Vagina (tissue), 2 donors: ENCODE results near the gene RTCA. TPM values are rescaled to one million over a fixed set of nuclear protein-coding genes. Genes with fewer than 3 reads are reported as not detected.

Experiments
- DNase-seq, 2 donors: peaks; one replicate each; pipeline ENCODE4 v3.0.0-alpha.2; 2017; ENCODE audit errors: extremely low spot score in 2 of 2
- H3K27ac ChIP-seq: fragments of 200-600 bp; sonication (generic); one replicate; pipeline ENCODE4 v1.5.1; 2019
- H3K27me3 ChIP-seq: fragments of 200-600 bp; sonication (generic); one replicate; pipeline ENCODE4 v1.5.1; 2019
- H3K36me3 ChIP-seq, 2 donors: fragments of 200-600 bp; sonication (generic); one replicate each; pipeline ENCODE4 v1.5.1; 2017 to 2019
- H3K4me1 ChIP-seq: fragments of 200-600 bp; sonication (generic); one replicate; pipeline ENCODE4 v1.5.1; 2019
- H3K4me3 ChIP-seq, 2 donors: fragments of 200-600 bp; sonication (generic); 1 replicate in 1 of 2; 2 replicates in 1 of 2; pipeline ENCODE4 v1.5.1; 2016 to 2019
- H3K9me3 ChIP-seq: fragments of 200-600 bp; sonication (generic); one replicate; pipeline ENCODE4 v1.5.1; 2019
- POLR2A ChIP-seq, 2 donors: fragments of 450-650 bp; IDR thresholded peaks; one replicate each; pipeline ENCODE4 v1.6.1; 2017; ENCODE audit warnings: antibody characterized with exemption in 2 of 2, mild to moderate bottlenecking in 2 of 2, moderate library complexity in 2 of 2
- POLR2AphosphoS5 ChIP-seq, 2 donors: sonication (generic); formaldehyde crosslinking; IDR thresholded peaks; one replicate each; pipeline ENCODE4 v1.9.0; 2017; ENCODE audit warnings: antibody characterized with exemption in 2 of 2, mild to moderate bottlenecking in 2 of 2, low read depth in 1 of 2; ENCODE audit not compliant: insufficient read depth in 1 of 2
- intact Hi-C: fragments of 100-400 bp; cut with DNase I; formaldehyde crosslinking; loops from one replicate; pipeline ENCODE4 v1.15.1; 2023
- total RNA-seq: library from RNA; depleted of rRNA; stranded (reverse); fragments of >200 nt; gene quantifications from one replicate; pipeline ENCODE4 v1.2.3, GENCODE V29; 2016
- TF ChIP-seq, protein P1 (sequence below), 3 experiments: fragments of 450-650 bp in 2 of 3; fragments of 200-600 bp in 1 of 3; sonication (generic) in 1 of 3; IDR thresholded peaks; one replicate each; pipeline ENCODE4 v1.5.1; 2017 to 2019; ENCODE audit warnings: antibody characterized with exemption in 3 of 3, mild to moderate bottlenecking in 2 of 3, moderate library complexity in 2 of 3

Gene RTCA
- total RNA-seq, 1 donor from 2014 or later: 14.5 TPM

DNA sequence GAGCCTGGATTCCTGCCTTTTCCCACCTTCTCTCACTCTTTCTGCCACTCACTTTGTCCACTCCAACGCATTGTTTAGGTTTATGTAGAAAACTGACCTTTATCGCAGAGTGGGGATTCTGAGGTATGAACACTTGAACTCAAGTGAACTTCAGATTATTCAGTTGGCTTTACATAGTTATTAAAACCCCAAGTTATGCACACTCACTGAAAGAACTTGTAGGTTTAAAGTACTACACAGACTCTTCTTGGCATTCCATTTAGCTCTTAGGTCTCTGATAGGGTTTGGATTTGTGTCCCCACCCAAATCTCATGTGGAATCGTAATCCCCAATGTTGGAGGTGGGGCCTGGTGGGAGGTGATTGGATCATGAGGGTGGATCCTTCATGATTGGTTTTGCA, 39.9 kb downstream of the RTCA start:
- intact Hi-C loops: no loop called here
- TF ChIP-seq, protein P1, sequence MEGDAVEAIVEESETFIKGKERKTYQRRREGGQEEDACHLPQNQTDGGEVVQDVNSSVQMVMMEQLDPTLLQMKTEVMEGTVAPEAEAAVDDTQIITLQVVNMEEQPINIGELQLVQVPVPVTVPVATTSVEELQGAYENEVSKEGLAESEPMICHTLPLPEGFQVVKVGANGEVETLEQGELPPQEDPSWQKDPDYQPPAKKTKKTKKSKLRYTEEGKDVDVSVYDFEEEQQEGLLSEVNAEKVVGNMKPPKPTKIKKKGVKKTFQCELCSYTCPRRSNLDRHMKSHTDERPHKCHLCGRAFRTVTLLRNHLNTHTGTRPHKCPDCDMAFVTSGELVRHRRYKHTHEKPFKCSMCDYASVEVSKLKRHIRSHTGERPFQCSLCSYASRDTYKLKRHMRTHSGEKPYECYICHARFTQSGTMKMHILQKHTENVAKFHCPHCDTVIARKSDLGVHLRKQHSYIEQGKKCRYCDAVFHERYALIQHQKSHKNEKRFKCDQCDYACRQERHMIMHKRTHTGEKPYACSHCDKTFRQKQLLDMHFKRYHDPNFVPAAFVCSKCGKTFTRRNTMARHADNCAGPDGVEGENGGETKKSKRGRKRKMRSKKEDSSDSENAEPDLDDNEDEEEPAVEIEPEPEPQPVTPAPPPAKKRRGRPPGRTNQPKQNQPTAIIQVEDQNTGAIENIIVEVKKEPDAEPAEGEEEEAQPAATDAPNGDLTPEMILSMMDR (IDR thresholded peaks at IDR 0.05): no peak
- no peak for TF ChIP-seq POLR2A (IDR thresholded peaks at IDR 0.05)
- TF ChIP-seq POLR2AphosphoS5 (IDR thresholded peaks at IDR 0.05; ENCODE audit: insufficient read depth in 1 of 2, low read depth in 1 of 2): no peak

DNA sequence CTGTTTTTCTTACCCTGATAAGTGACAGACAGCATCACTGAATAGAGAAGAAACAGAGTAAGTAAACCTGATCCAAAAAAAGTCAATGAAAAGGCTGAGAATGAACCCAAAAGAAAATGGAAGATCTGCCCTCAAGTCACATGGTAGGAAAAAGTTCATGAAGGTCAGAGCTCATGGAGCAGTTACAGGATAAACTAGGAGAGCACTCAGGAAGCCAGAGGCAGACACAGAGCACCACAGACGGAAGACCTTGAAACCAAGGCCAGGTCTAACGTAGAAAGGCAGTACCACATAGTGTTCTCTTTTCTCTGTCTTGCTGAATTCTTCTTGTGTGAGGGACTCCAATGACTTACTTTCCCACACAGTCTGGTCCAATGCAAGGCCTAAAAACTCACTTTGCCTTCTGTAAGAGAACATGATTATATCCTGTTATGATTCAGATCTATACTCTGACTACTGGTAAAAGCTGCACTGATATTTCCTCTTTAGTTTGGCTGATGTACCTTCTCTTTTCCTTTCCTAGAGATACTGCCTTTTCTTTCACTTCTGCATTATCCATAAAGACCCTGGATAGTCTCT, 40.8 kb downstream of the RTCA start:
- DNase-seq: no peak
- Histone ChIP-seq H3K4me3 (no peak overlapping the region), H3K27me3 (no peaks in the 10 kb centered on the region), H3K9me3 (no peaks in the 10 kb centered on the region), H3K4me1 (no peaks in the 10 kb centered on the region), H3K36me3 (no peaks in the 10 kb centered on the region), H3K27ac (no peak overlapping the region)
- intact Hi-C loops: no loop called here
- no peak for TF ChIP-seq POLR2A (IDR thresholded peaks at IDR 0.05)
- no peak for TF ChIP-seq POLR2AphosphoS5 (IDR thresholded peaks at IDR 0.05; ENCODE audit: insufficient read depth in 1 of 2, low read depth in 1 of 2)
- TF ChIP-seq, protein P1 (IDR thresholded peaks at IDR 0.05): no peak

More for the DNA sequence above, 39.9 kb downstream of the RTCA start:
- Histone ChIP-seq H3K4me3 (no peak overlapping the region), H3K9me3 (no peaks in the 10 kb centered on the region), H3K4me1 (no peaks in the 10 kb centered on the region), H3K27me3 (no peaks in the 10 kb centered on the region), H3K27ac (no peak overlapping the region), H3K36me3 (no peaks in the 10 kb centered on the region)
- DNase-seq: no peak

- TF ChIP-seq POLR2A (IDR thresholded peaks at IDR 0.05): no peak
- no peak for TF ChIP-seq POLR2AphosphoS5 (IDR thresholded peaks at IDR 0.05; ENCODE audit: insufficient read depth in 1 of 2, low read depth in 1 of 2)
- TF ChIP-seq, protein P1 (IDR thresholded peaks at IDR 0.05): no peak
- H3K4me1 ChIP-seq: no peaks in the 10 kb centered on the region
- H3K27me3 ChIP-seq: no peaks in the 10 kb centered on the region
- no peak overlapping the region for H3K27ac ChIP-seq
- H3K9me3 ChIP-seq: no peaks in the 10 kb centered on the region
- DNase-seq: no peak
- no peaks in the 10 kb centered on the region for H3K36me3 ChIP-seq
- intact Hi-C loops: no loop called here
- no peak overlapping the region for H3K4me3 ChIP-seq
Observed at GRCh38 chr1:100308777-100309176, 42.8 kb downstream of the RTCA start.

DNA sequence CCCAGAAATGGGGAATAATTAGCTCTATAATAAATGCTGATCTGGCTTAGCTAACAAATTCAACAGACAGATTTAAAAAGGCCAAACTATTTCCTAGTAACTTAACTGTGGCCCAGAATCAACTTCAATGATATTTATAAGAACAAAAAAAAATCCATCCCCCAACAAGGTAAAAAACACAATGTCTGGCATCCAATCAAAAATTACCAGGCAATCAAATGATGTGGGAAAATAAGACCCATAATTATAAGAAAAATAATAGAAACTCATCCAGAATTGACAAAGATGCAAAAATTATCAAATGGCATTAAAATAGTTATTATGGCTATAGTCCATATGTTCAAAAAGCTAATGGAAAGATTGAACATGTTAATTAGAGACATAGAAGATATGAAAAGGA, 43.8 kb downstream of the RTCA start:
- DNase-seq: no peak
- TF ChIP-seq POLR2AphosphoS5 (IDR thresholded peaks at IDR 0.05; ENCODE audit: insufficient read depth in 1 of 2, low read depth in 1 of 2): no peak
- intact Hi-C loops: no loop called here

DNA sequence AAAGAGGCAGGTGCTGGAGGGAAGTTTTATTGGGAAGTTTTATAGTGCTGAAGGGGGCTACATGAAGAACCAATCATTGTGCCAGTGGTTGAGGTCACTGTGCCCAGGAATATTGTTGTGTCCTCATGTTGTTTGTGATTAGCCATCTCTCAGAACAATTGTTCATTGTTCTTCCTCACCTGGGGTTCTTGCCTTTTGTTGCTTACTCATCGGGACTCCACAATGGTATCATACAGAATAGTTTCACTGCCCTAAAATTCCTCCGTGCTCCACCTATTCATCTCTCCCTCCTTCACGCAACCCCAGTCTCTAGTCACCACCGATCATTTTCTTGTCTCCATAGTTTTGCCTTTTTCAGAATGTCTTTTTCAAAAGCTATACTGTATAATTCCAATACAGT, 47.4 kb downstream of the RTCA start:
- no peaks in the 10 kb centered on the region for H3K4me1 ChIP-seq
- H3K27ac ChIP-seq: no peak overlapping the region
- TF ChIP-seq, protein P1 (IDR thresholded peaks at IDR 0.05): no peak
- TF ChIP-seq POLR2AphosphoS5 (IDR thresholded peaks at IDR 0.05; ENCODE audit: insufficient read depth in 1 of 2, low read depth in 1 of 2) (no peak), POLR2A (IDR thresholded peaks at IDR 0.05) (no peak)
- H3K9me3 ChIP-seq: no peaks in the 10 kb centered on the region
- H3K36me3 ChIP-seq: no peaks in the 10 kb centered on the region
- no peak overlapping the region for H3K4me3 ChIP-seq
- DNase-seq: no peak
- intact Hi-C loops: no loop called here
- no peaks in the 10 kb centered on the region for H3K27me3 ChIP-seq

More for the DNA sequence above, 43.8 kb downstream of the RTCA start:
- no peaks in the 10 kb centered on the region for H3K27me3 ChIP-seq
- no peaks in the 10 kb centered on the region for H3K4me1 ChIP-seq
- no peak overlapping the region for H3K4me3 ChIP-seq
- H3K36me3 ChIP-seq: no peaks in the 10 kb centered on the region
- H3K9me3 ChIP-seq: no peaks in the 10 kb centered on the region
- H3K27ac ChIP-seq: no peak overlapping the region
